Transverse colon (tissue), 4 donors: ENCODE results near the gene LRP8.

Experiments used
- POLR2A ChIP-seq: fragments of 450-650 bp; IDR thresholded peaks from one replicate; pipeline ENCODE4 v1.6.1; 2016; ENCODE audit warnings: antibody characterized with exemption, mild to moderate bottlenecking, moderate library complexity
- POLR2AphosphoS5 ChIP-seq, 3 donors: sonication (generic); formaldehyde crosslinking; IDR thresholded peaks; one replicate each; pipeline ENCODE4 v1.6.1; 2016; ENCODE audit warnings: antibody characterized with exemption in 3 of 3
- TF ChIP-seq, protein P1 (sequence below), 5 experiments: fragments of 200-600 bp in 3 of 5; fragments of 450-650 bp in 2 of 5; sonication (generic) in 3 of 5; IDR thresholded peaks; 1 replicate in 2 of 5; 2 replicates in 3 of 5; pipeline ENCODE4 v1.5.1; 2016 to 2017; ENCODE audit warnings: antibody characterized with exemption in 5 of 5, inconsistent platforms in 3 of 5, mild to moderate bottlenecking in 2 of 5, moderate library complexity in 1 of 5

DNA sequence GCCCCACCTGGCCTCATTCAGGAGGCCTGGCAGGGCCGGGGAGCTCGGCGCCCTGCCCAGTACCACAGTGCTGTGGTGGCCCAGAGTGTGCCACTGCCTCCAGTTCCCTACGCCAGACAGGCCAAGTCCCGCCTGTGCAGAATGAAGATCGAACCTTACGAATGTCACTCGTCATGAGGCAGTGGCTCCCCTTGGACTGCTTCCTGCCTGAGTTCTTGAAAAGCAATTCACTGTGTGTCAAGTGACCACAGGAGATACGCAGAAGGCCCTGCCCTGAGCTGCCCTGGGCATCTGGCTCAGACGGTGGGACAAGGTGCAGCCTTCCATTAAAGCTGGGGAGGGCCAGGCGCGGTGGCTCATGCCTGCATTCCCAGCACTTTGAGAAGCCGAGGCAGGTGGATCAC, 49.6 kb upstream of the LRP8 start:
- TF ChIP-seq, protein P1, sequence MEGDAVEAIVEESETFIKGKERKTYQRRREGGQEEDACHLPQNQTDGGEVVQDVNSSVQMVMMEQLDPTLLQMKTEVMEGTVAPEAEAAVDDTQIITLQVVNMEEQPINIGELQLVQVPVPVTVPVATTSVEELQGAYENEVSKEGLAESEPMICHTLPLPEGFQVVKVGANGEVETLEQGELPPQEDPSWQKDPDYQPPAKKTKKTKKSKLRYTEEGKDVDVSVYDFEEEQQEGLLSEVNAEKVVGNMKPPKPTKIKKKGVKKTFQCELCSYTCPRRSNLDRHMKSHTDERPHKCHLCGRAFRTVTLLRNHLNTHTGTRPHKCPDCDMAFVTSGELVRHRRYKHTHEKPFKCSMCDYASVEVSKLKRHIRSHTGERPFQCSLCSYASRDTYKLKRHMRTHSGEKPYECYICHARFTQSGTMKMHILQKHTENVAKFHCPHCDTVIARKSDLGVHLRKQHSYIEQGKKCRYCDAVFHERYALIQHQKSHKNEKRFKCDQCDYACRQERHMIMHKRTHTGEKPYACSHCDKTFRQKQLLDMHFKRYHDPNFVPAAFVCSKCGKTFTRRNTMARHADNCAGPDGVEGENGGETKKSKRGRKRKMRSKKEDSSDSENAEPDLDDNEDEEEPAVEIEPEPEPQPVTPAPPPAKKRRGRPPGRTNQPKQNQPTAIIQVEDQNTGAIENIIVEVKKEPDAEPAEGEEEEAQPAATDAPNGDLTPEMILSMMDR (IDR thresholded peaks at IDR 0.05): no peak
- TF ChIP-seq POLR2AphosphoS5 (IDR thresholded peaks at IDR 0.05) (no peak), POLR2A (no peak)
